A549 (cell line): ENCODE results near the gene ANO8. TPM values are rescaled to one million over a fixed set of nuclear protein-coding genes. Genes with fewer than 3 reads are reported as not detected.

Experiments used
- ATAC-seq, 2 experiments: fragments of 200-7000 bp in 1 of 2; fragments of >200 bp in 1 of 2; cut with Nextera tagmentation in 1 of 2; cut with Tn5 transposase in 1 of 2; 3 replicates each; pipeline versions ENCODE4 v1.8.0 to v1.9.1; 2018 to 2020; ENCODE audit warnings: mild to moderate bottlenecking in 1 of 2, moderate library complexity in 1 of 2
- CTCF ChIA-PET: fragments of 300-600 bp; sonication (Branson Sonifier 250); formaldehyde crosslinking; extraction: SDS; loops from one replicate; lab custom pipeline; 2021; ENCODE audit warnings: antibody characterized with exemption, inconsistent platforms; lab: Yijun Ruan, JAX
- POLR2A ChIA-PET: fragments of 350-600 bp; formaldehyde crosslinking; extraction: SDS; loops from one replicate; lab custom pipeline; 2021; ENCODE audit warnings: antibody characterized with exemption, inconsistent platforms; lab: Yijun Ruan, JAX
- DNase-seq, 2 experiments: peaks; one replicate each; pipeline versions ENCODE4 v3.0.0 to v3.0.0-alpha.2; 2011 to 2016; ENCODE audit warnings: low read depth in 1 of 2, low spot score in 1 of 2
- FAIRE-seq: peaks from 2 replicates; lab custom pipeline; 2011; peaks lifted over from hg19 to GRCh38; lab: Jason Lieb, UNC
- H3K27ac ChIP-seq, 2 experiments: fragments of >200 bp; sonication (Bioruptor Twin); formaldehyde crosslinking; 3 replicates each; pipeline ENCODE4 v1.5.1; 2016 to 2017
- H3K4me1 ChIP-seq: fragments of >200 bp; sonication (Bioruptor Twin); formaldehyde crosslinking; 3 replicates; pipeline ENCODE4 v1.6.1; 2016
- H3K4me2 ChIP-seq: fragments of >200 bp; sonication (Bioruptor Twin); formaldehyde crosslinking; 3 replicates; pipeline ENCODE4 v1.6.1; 2016
- H3K4me3 ChIP-seq: fragments of >200 bp; sonication (Bioruptor Twin); formaldehyde crosslinking; 3 replicates; pipeline ENCODE4 v1.5.1; 2016
- H3K9me3 ChIP-seq: fragments of >200 bp; sonication (Bioruptor Twin); formaldehyde crosslinking; 3 replicates; pipeline ENCODE4 v1.6.1; 2016
- CHD2 ChIP-seq: fragments of 150-350 bp; IDR thresholded peaks from 2 replicates; pipeline ENCODE4 v1.6.1; 2014; ENCODE audit warnings: low read length; ENCODE audit not compliant: partially characterized antibody
- CHD4 ChIP-seq: fragments of 200-600 bp; sonication (generic); IDR thresholded peaks from 2 replicates; pipeline ENCODE4 v1.6.1; 2016; ENCODE audit warnings: antibody characterized with exemption, mild to moderate bottlenecking, borderline replicate concordance
- E2F6 ChIP-seq: IDR thresholded peaks from 2 replicates; pipeline ENCODE4 v1.6.1; 2012; ENCODE audit warnings: low read depth, borderline replicate concordance
- EHF ChIP-seq: fragments of 250-450 bp; sonication (Bioruptor Pico); IDR thresholded peaks from 2 replicates; pipeline ENCODE4 v1.5.0; 2020; ENCODE audit warnings: mild to moderate bottlenecking
- EP300 ChIP-seq, 2 experiments: fragments of >200 bp; sonication (Bioruptor Twin); formaldehyde crosslinking; IDR thresholded peaks; 2 replicates in 1 of 2; 3 replicates in 1 of 2; pipeline ENCODE4 v1.6.1; 2016 to 2017
- ESRRA ChIP-seq: fragments of 150-350 bp; IDR thresholded peaks from 2 replicates; pipeline ENCODE4 v1.6.1; 2014; ENCODE audit warnings: mild to moderate bottlenecking, low read length, borderline replicate concordance
- FOXS1 ChIP-seq: fragments of 250-450 bp; sonication (Bioruptor Pico); IDR thresholded peaks from 2 replicates; pipeline ENCODE4 v1.5.0; 2020; ENCODE audit warnings: mild to moderate bottlenecking, moderate library complexity
- GATA3 ChIP-seq: IDR thresholded peaks from 2 replicates; pipeline ENCODE4 v1.6.1; 2012; ENCODE audit warnings: borderline replicate concordance
- HMGXB4 ChIP-seq: fragments of 250-450 bp; sonication (Bioruptor Pico); IDR thresholded peaks from 2 replicates; pipeline ENCODE4 v1.5.0; 2021; ENCODE audit warnings: mild to moderate bottlenecking, moderate library complexity, borderline replicate concordance
- HOXB5 ChIP-seq: fragments of 250-450 bp; sonication (Bioruptor Pico); IDR thresholded peaks from 2 replicates; pipeline ENCODE4 v1.5.0; 2020; ENCODE audit warnings: mild to moderate bottlenecking, moderate library complexity
- JUN ChIP-seq, 2 experiments: fragments of >200 bp; sonication (Bioruptor Twin); formaldehyde crosslinking; IDR thresholded peaks; 2 replicates in 1 of 2; 3 replicates in 1 of 2; pipeline ENCODE4 v1.6.1; 2016 to 2017
- JUNB ChIP-seq: fragments of >200 bp; sonication (Bioruptor Twin); formaldehyde crosslinking; IDR thresholded peaks from 2 replicates; pipeline ENCODE4 v1.6.1; 2016
- KDM1A ChIP-seq: fragments of 200-600 bp; sonication (generic); IDR thresholded peaks from 2 replicates; pipeline ENCODE4 v1.6.1; 2016; ENCODE audit warnings: low read depth, mild to moderate bottlenecking
- MAFK ChIP-seq: fragments of 450-650 bp; IDR thresholded peaks from 2 replicates; pipeline ENCODE4 v1.6.1; 2014; ENCODE audit not compliant: partially characterized antibody
- MAZ ChIP-seq: fragments of 150-350 bp; IDR thresholded peaks from 2 replicates; pipeline ENCODE4 v1.6.1; 2014; ENCODE audit warnings: antibody characterized with exemption, low read depth, low read length, borderline replicate concordance
- NFE2L2 ChIP-seq: fragments of 150-350 bp; conservative IDR thresholded peaks from 2 replicates; pipeline ENCODE4 v1.6.1; 2014; ENCODE audit warnings: low read length
- NPAS2 ChIP-seq: fragments of 250-450 bp; sonication (Bioruptor Pico); IDR thresholded peaks from 2 replicates; pipeline ENCODE4 v1.8.0; 2022; ENCODE audit warnings: mild to moderate bottlenecking, moderate library complexity, borderline replicate concordance
- NR3C1 ChIP-seq: fragments of >200 bp; sonication (Bioruptor Twin); formaldehyde crosslinking; IDR thresholded peaks from 3 replicates; pipeline ENCODE4 v1.6.1; 2017
- RCOR1 ChIP-seq: fragments of 150-350 bp; IDR thresholded peaks from 2 replicates; pipeline ENCODE4 v1.6.1; 2014; ENCODE audit warnings: antibody characterized with exemption, low read length, low read depth
- REST ChIP-seq: fragments of 200-600 bp; sonication (generic); IDR thresholded peaks from 2 replicates; pipeline ENCODE4 v1.6.1; 2016; ENCODE audit warnings: antibody characterized with exemption, mild to moderate bottlenecking, moderate library complexity
- SMC3 ChIP-seq: fragments of >200 bp; sonication (Bioruptor Twin); formaldehyde crosslinking; IDR thresholded peaks from 3 replicates; pipeline ENCODE4 v1.6.1; 2018; ENCODE audit warnings: inconsistent platforms
- SREBF2 ChIP-seq: fragments of 450-650 bp; IDR thresholded peaks from 2 replicates; pipeline ENCODE4 v1.6.1; 2014; ENCODE audit warnings: mild to moderate bottlenecking, moderate library complexity
- USF2 ChIP-seq: fragments of 450-650 bp; IDR thresholded peaks from 2 replicates; pipeline ENCODE4 v1.6.1; 2014; ENCODE audit warnings: antibody characterized with exemption
- ZC3H11A ChIP-seq: fragments of 450-650 bp; IDR thresholded peaks from 2 replicates; pipeline ENCODE4 v1.6.1; 2014; ENCODE audit warnings: antibody characterized with exemption, mild to moderate bottlenecking
- ZNF302 ChIP-seq: fragments of 250-450 bp; sonication (Bioruptor Pico); IDR thresholded peaks from 2 replicates; pipeline ENCODE4 v1.9.0; 2021; ENCODE audit warnings: inconsistent platforms, mild to moderate bottlenecking, moderate library complexity
- WGBS: methylation state at CpG from one replicate; pipeline ENCODE4 v1.1.6; 2017; ENCODE audit errors: missing lambda C conversion rate; 5-methylcytosine and 5-hydroxymethylcytosine counted together
- polyA plus RNA-seq, 4 experiments: library from polyadenylated mRNA; depleted of rRNA in 3 of 4; stranded (reverse); fragments of >200 nt; fragmentation: RNase III in 1 of 4; extraction: RNeasy Plus Mini Kit Qiagen cat#74134 plus additional on column Dnase treatment in 1 of 4; gene quantifications; 2 replicates in 3 of 4; 3 replicates in 1 of 4; pipeline ENCODE4 v1.2.3, GENCODE V29; 2011 to 2017

ANO8 gene
- polyA plus RNA-seq, 2 of the 4 experiments (the other 2 are of a cell fraction): 2.2 to 5.5 TPM

- TF ChIP-seq FOXS1 (CRISPR knock-in tag) (no peak), NFE2L2 (no peak), USF2 (no peak), CHD2 (no peak), SREBF2 (no peak), NR3C1 (no peak), ZNF302 (no peak), EHF (CRISPR knock-in tag) (no peak), ZC3H11A (no peak), GATA3 (no peak), REST (no peak), RCOR1 (no peak), HOXB5 (no peak), ESRRA (peak; percentile 4; the same call in 1 of the 2 replicates), JUN (IDR thresholded peaks at IDR 0.05) (no peak; a peak in 1 of 5 replicates), KDM1A (peak; percentile 86; the same call in 1 of the 2 replicates)
Observed at GRCh38 chr19:17333611-17334413, 843 bp downstream of the ANO8 start (continued).

GRCh38 chr19:17332677-17333581 is 1.7 kb downstream of the ANO8 start:
- WGBS: 93% methylated on average over 25 of the region's 45 CpGs
- Histone ChIP-seq H3K4me2 (peak overlapping the region; percentile 84), H3K4me3 (no peak overlapping the region), H3K9me3 (no peaks in the 10 kb centered on the region), H3K4me1 (peaks cover 14% of the 10 kb centered on the region), H3K27ac (peak overlapping the region in 1 of 2 experiments; percentile 98; a peak in 3 of 6 replicates)
- DNase-seq (peak; percentile 41 to 90), FAIRE-seq (no peak), ATAC-seq (peak in 1 of 2 experiments; percentile 6; a peak in 3 of 6 replicates)
- ChIA-PET CTCF (interaction anchor here (0.8 to 2.5 kb wide), 9 partner anchors 10 to 57 kb away, joined by 3 to 9 read pairs (median 3); partner anchors contain the start of genes DDA1 and MRPL34), POLR2A (interaction anchor here (0.6 to 1.0 kb wide), 4 partner anchors 20 to 292 kb away, joined by 3 to 4 read pairs (median 4); partner anchors contain the start of genes BABAM1 and MRPL34)
- no peak for TF ChIP-seq NFE2L2
- TF ChIP-seq CHD4: no peak
- TF ChIP-seq EP300 (IDR thresholded peaks at IDR 0.05): no peak
- TF ChIP-seq HOXB5: no peak
- no peak for TF ChIP-seq HMGXB4 (CRISPR knock-in tag)
- no peak for TF ChIP-seq E2F6
- TF ChIP-seq JUNB: no peak
- no peak for TF ChIP-seq KDM1A
- no peak for TF ChIP-seq RCOR1
- TF ChIP-seq MAFK: no peak
- TF ChIP-seq MAZ: no peak
- no peak for TF ChIP-seq ESRRA
- no peak for TF ChIP-seq SMC3
- TF ChIP-seq NPAS2: no peak
- no peak for TF ChIP-seq REST
